Activated CD4-positive, alpha-beta T cell treated with anti-CD3 and anti-CD28 coated beads, Interleukin-2, Interleukin-4, amounts not matched to agents 100 ng/mL and 50 ng/mL, durations not matched to agents 16 hours and 8 hours (primary cell): ENCODE measurements around the gene SCAF11.
A peak's percentile ranks its signal among the peaks of the same experiment; 100 is the strongest.
"Not testable (repeated sequence)": the region's sequence is repeated elsewhere in the genome, so short reads cannot be mapped to it uniquely, and the experiment has no call there.

Experiments used
- DNase-seq: peaks from one replicate; pipeline ENCODE4 v3.0.0-alpha.2; 2020; ENCODE audit warnings: low spot score

SCAF11 gene, protein sequence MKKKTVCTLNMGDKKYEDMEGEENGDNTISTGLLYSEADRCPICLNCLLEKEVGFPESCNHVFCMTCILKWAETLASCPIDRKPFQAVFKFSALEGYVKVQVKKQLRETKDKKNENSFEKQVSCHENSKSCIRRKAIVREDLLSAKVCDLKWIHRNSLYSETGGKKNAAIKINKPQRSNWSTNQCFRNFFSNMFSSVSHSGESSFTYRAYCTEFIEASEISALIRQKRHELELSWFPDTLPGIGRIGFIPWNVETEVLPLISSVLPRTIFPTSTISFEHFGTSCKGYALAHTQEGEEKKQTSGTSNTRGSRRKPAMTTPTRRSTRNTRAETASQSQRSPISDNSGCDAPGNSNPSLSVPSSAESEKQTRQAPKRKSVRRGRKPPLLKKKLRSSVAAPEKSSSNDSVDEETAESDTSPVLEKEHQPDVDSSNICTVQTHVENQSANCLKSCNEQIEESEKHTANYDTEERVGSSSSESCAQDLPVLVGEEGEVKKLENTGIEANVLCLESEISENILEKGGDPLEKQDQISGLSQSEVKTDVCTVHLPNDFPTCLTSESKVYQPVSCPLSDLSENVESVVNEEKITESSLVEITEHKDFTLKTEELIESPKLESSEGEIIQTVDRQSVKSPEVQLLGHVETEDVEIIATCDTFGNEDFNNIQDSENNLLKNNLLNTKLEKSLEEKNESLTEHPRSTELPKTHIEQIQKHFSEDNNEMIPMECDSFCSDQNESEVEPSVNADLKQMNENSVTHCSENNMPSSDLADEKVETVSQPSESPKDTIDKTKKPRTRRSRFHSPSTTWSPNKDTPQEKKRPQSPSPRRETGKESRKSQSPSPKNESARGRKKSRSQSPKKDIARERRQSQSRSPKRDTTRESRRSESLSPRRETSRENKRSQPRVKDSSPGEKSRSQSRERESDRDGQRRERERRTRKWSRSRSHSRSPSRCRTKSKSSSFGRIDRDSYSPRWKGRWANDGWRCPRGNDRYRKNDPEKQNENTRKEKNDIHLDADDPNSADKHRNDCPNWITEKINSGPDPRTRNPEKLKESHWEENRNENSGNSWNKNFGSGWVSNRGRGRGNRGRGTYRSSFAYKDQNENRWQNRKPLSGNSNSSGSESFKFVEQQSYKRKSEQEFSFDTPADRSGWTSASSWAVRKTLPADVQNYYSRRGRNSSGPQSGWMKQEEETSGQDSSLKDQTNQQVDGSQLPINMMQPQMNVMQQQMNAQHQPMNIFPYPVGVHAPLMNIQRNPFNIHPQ (N-terminal part only)

DNA sequence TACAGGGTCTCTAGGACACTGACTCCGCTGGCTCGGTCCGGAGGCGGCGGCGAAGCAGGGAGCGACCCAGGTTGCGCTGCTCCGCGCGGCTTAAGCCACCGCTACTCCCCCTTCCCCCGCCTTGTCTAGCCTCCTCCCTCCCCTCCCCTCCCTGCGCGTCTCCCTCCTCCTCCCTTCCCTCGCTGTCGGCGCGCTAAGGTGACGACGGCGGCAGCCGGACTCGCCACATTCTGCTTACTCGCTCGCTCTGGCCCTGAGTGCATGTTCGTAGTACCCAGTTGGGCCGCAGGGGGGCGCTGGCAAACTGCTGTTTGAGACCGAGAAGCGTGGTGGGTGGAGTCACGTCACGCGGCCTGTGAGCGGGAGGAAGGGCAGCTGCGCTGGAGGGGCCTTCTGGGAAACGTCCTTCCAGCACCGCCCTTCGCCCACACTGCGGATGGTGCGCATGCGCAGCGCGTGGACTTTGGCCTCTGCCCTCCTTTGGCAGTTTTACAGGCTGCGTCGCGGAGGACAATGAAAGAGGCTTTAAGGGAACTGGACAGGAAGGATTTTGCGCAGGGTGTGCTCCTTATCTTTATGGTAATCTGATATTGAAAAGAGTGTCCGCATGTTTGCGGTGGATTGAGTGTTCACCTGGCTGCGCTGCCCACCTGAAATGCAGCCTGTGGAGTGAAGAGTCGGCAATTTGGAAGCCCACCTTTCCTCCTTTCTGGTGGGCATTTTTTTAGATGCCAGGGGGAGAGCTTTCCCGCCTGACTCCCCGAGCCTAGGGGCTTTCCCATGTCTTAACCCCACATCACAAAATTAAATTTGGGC lies at the start of gene SCAF11:
TSS of gene SCAF11 (minus strand) at position 107 of the 816 bp plus-strand sequence. CDS start 26,407 bp downstream, outside the sequence.
- peak; percentile 100 for DNase-seq

DNA sequence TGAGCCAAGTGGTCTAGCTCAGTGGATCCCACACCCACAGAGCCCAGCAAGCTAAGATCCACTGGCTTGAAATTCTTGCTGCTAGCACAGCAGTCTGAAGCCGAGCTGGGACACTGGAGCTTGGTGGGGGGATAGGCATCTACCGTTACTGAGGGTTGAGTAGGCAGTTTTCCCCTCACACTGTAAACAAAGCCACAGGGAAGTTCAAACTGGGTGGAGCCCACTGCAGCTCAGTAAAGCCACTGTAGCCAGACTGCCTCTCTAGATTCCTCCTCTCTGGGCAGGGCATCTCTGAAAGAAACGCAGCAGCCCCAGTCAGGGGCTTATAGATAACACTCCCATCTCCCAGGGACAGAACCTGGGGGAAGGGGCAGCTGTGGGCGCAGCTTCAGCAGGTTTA lies 46.7 kb upstream of the SCAF11 start:
- DNase-seq: not testable (repeated sequence)

GRCh38 chr12:46027172-46027571 lies 36.8 kb upstream of the SCAF11 start:
- DNase-seq: no peak

GRCh38 chr12:46024099-46024498 lies 33.7 kb upstream of the SCAF11 start:
- DNase-seq: no peak

DNA sequence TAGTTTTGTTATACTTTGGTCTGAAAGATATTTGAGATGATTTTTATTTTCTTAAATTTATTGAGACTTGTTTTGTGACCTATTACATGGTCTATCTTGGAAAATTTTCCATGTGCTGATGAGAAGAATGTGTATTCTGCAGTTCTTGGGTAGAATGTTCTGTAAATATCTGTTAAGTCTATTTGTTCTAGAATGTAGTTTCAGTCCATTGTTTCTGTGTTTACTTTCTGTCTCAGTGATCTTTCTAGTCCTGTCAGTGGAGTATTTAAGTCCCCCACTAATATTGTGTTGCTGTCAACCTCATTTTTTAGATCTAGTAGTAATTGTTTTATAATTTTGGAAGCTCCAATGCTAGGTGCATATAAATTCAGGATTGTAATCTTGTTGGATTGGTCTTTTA lies 30.4 kb upstream of the SCAF11 start:
- no peak for DNase-seq

DNA sequence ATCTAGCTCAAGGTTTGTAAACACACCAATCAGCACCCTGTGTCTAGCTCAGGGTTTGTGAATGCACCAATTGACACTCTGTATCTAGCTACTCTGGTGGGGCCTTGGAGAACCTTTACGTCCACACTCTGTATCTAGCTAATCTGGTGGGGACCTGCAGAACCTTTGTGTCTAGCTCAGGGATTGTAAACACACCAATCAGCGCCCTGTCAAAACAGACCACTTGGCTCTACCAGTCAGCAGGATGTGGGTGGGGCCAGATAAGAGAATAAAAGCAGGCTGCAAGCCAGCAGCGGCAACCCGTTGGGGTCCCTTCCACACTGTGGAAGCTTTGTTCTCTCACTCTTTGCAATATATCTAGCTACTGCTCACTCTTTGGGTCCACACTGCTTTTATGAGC lies 28.3 kb upstream of the SCAF11 start:
- DNase-seq: not testable (repeated sequence)

DNA sequence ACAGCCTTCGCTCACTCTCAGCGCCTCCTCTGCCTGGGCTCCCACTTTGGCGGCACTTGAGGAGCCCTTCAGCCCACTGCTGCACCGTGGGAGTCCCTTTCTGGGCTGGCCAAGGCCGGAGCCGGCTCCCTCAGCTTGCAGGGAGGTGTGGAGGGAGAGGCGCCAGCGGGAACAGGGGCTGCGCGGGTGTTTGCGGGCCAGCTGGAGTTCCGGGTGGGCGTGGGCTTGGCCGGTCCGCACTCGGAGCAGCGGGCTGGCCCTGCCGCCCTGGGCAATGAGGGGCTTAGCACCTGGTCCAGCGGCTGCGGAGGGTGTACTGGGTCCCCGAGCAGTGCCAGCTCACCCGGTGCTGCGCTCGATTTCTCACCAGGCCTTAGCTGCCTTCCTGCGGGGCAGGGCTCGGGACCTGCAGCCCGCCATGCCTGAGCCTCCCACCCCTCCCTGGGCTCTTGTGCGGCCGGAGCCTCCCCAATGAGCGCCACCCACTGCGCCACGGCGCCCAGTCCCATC lies 27.5 kb upstream of the SCAF11 start:
- DNase-seq: not testable (repeated sequence)

DNA sequence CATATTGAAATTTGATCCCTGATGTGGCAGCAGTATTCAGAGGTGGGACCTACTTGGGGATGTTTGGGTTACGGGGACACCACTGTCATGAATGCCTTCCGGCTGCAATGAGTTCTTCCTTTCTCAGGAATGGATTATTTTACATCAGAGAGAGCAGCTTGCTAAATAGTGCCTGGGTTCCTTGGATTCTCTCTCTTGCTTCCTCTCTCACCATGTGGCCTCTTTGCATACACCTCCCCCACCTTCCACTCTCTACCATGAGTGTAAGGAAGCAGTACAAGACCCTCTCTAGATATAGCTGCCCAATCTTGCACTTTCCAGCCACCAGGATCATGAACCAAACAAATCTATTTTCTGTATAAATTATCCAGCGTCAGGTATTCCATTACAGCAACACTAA lies 15.4 kb upstream of the SCAF11 start:
- DNase-seq: no peak

GRCh38 chr12:46005151-46005797 lies 14.9 kb upstream of the SCAF11 start:
- no peak for DNase-seq

- DNase-seq: no peak
Measured at GRCh38 chr12:46004715-46005114, 14.3 kb upstream of the SCAF11 start.

DNA sequence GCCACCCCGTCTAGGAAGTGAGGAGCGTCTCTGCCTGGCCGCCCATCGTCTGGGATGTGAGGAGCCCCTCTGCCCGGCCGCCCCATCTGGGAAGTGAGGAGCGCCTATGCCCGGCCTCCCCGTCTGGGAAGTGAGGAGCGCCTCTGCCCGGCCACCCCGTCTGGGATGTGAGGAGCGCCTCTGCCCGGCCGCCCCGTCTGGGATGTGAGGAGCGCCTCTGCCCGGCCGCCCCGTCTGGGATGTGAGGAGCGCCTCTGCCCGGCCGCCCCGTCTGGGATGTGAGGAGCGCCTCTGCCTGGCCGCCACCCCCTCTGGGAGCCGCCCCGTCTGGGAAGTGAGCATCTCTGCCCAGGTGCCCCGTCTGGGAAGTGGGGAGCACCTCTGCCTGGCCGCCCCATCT lies 9.7 kb upstream of the SCAF11 start:
- not testable (repeated sequence) for DNase-seq

GRCh38 chr12:45994736-45995135 lies 4.4 kb upstream of the SCAF11 start:
- no peak for DNase-seq

DNA sequence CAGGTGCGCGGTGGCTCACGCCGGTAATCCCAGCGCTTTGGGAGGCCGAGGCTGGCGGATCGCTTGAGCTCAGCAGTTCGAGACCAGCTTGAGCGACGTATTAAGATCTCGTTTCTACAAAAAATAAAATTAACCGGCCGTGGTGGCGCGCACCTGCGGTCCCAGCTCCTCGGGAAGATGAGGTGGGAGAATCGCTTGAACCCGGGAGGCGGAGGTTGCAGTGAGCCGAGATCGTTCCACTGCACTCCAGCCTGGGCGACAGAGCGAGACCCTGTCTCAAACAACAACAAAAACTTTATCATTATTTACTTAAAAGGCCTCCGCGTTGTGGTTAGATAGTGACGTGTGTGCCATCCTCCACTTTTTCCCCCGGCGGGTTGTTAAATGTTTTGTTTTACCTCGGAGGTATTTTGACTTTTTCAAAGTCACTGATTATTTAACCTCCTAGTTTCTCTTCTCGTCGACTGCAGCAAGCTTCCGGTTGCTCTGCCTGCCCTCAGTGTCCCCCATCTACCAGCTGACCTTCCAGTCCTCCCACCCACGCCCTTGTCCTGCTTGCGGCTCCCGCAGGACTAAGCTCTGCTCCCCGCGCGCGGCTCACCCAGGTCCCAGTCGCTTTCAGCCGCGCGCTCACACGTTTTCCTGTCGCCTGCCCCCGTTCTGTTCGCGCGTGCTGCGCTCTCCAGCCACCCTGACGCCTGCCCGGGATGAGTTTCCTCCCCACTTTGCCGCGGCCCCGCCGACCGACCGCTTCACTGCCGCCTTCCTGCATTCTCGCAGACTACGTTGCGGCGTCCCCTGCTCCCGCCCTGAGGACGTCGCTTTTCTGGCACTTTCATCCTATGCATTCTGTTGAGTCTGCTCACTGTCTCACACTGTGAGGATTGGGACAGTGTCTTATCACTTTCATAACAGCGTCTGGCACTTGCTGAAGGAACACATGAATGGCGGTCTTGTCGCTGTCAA lies 1.2 kb upstream of the SCAF11 start:
- DNase-seq: peak; percentile 83

DNA sequence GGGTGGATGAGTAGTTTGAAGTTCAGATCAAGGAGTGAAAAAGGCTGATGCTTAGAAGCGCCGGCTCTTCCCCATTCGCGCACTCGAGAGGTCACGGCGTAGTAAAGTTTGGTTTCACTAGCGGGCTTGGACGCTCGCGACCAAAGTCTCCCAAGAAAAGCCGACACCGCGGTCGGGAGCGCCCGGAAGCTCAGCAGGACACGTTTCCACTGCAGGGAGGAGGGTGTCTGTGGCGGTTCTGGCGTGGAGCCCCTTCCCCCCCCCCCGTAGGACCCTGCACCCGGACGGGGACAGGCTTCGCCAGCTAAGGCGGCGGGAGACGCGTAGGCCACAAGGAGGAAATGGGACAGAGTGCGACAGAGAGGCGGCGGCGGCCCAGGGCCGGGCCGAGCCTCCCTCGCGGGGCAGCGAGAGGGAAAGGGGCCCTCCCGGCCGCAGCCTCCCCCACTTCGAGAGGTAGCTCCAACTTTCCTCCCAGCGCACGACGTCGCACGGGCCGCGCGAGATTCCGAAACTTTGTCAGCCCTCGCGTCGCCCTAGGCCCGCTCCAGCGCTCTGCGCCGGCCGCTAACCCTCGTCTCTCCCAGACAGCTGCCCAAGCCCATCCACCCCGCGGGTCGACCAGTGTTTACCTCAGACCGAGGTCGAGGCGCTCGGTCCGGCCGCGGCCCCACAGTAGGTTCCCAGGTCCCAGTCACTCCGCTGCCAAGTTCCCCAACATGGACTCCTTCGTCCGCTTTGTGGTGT lies 480 bp downstream of the SCAF11 start:
- DNase-seq: peak; percentile 58

DNA sequence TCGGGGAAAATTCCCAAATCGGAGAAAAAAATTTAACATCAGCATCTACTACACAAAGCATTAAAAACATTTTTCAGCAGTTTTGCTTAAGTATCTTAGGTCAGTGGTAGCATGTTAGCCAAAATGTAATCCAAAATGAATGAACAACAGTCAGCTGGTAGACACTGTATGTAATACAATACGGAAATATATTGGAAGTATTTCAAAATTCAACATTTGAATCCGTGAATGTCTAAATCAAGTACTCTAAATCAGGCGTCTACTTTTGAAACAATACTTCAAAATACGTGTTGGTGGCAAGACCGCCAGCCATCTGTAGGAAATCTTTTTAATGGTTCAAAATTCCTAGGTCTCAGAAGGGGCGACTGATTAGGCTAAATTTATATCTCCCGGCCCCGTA lies 1.1 kb downstream of the SCAF11 start:
- no peak for DNase-seq

DNA sequence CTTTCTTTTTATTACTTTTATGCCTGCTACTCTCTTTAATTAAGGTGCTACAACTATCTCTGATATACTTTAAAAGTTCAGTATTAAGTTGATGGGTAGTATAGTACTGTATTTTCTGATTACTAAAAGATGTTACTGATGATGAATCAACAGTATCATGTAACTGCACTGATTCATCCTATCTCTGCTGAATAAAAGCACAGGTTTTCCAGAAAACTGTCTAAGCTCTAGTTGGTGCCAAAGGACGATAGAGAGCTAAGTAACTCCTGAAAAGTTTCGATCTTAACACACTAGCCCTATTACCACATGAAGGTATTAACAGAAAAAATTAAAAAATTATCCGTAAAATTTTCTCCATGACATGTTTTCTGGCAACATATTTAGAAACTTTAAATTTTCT lies 2.1 kb downstream of the SCAF11 start:
- peak; percentile 25 for DNase-seq

- no peak for DNase-seq
Measured at GRCh38 chr12:45987340-45987727, 3.0 kb downstream of the SCAF11 start.

DNA sequence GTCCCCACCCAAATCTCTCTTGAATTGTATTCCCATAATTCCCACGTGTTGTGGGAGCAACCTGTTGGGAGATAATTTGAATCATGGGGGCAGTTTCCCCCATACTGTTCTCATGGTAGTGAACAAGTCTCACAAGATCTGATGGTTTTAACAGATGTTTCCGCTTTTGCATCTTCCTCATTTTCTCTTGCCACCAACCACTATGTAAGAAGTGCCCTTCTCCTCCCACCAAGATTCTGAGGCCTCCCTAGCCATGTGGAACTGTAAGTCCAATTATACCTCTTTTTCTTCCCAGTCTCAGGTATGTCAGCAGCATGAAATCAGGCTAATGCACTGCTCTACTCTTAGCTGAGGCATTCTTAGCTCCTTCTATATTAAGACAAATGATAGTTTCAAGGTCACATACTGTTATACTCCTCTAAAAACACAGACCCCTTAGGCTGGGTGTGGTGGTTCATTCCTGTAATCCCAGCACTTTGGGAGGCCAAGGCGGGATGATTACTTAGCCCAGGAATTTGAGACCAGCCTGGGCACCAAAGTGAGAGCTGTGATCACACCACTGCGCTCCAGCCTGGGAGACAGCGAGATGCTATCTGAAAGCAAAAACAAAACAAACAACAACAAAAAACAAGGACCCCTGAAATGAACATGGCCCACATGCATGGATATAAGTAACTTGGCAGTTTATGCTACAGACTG lies 3.6 kb downstream of the SCAF11 start:
- DNase-seq: no peak
